Stimulated activated CD4-positive, alpha-beta T cell treated with anti-CD3 and anti-CD28 coated beads, TNF-alpha, amount 100 ng/mL, for 48 hours (primary cell): ENCODE data around the gene APOBEC3B.
A peak's percentile ranks its signal among the peaks of the same experiment; 100 is the strongest.
"Not testable (repeated sequence)": the region's sequence is repeated elsewhere in the genome, so short reads cannot be mapped to it uniquely, and the experiment has no call there.

Experiments
- DNase-seq, 3 donors: peaks; one replicate each; pipeline ENCODE4 v3.0.0-alpha.2; 2020; ENCODE audit warnings: low read depth in 3 of 3

The APOBEC3B gene

GRCh38 chr22:38967451-38968450, 14.4 kb upstream of the APOBEC3B start:
- DNase-seq = no peak

GRCh38 chr22:38968801-38969200, 13.3 kb upstream of the APOBEC3B start:
- no peak for DNase-seq

- no peak for DNase-seq
Measured at GRCh38 chr22:38970551-38970950, 11.6 kb upstream of the APOBEC3B start.

GRCh38 chr22:38971202-38971601, 10.9 kb upstream of the APOBEC3B start:
- DNase-seq = no peak

GRCh38 chr22:38971791-38972190, 10.4 kb upstream of the APOBEC3B start:
- DNase-seq = no peak

- DNase-seq = no peak
Measured at GRCh38 chr22:38972558-38972957, 9.6 kb upstream of the APOBEC3B start.

GRCh38 chr22:38973289-38974169, 8.6 kb upstream of the APOBEC3B start:
- DNase-seq = no peak

- DNase-seq = no peak
Measured at GRCh38 chr22:38974170-38974825, 7.8 kb upstream of the APOBEC3B start.

- DNase-seq = no peak
Measured at GRCh38 chr22:38974826-38975175, 7.3 kb upstream of the APOBEC3B start.

- DNase-seq = not testable (repeated sequence)
Measured at GRCh38 chr22:38977289-38977688, 4.9 kb upstream of the APOBEC3B start.

GRCh38 chr22:38980587-38980986, 1.6 kb upstream of the APOBEC3B start:
- DNase-seq = not testable (repeated sequence)

- DNase-seq = no peak
Measured at GRCh38 chr22:38981005-38981991, 849 bp upstream of the APOBEC3B start.

- no peak for DNase-seq
Measured at GRCh38 chr22:38984224-38984623, 2.1 kb downstream of the APOBEC3B start.

- peak; percentile 23 to 85 (median 62) for DNase-seq
Measured at GRCh38 chr22:38984784-38985757, 2.9 kb downstream of the APOBEC3B start.

GRCh38 chr22:38986629-38987028, 4.5 kb downstream of the APOBEC3B start:
- no peak for DNase-seq

GRCh38 chr22:38987171-38987895, 5.2 kb downstream of the APOBEC3B start:
- no peak for DNase-seq

- DNase-seq = no peak
Measured at GRCh38 chr22:38989466-38989865, 7.3 kb downstream of the APOBEC3B start.

GRCh38 chr22:38992871-38993371, 10.8 kb downstream of the APOBEC3B start:
- not testable (repeated sequence) for DNase-seq

GRCh38 chr22:38996105-38996504, 14.0 kb downstream of the APOBEC3B start:
- DNase-seq = no peak
